Uterus (tissue), 4 donors: ENCODE results near the gene PPIH. TPM values are rescaled to one million over a fixed set of nuclear protein-coding genes. Genes with fewer than 3 reads are reported as not detected.
"Not testable (repeated sequence)": the region's sequence is repeated elsewhere in the genome, so short reads cannot be mapped to it uniquely, and the experiment has no call there.

ENCODE experiments used
- DNase-seq, 2 donors: peaks; one replicate each; pipeline ENCODE4 v3.0.0-alpha.2; 2019 to 2020
- H3K27ac ChIP-seq, 2 donors: fragments of 200-600 bp; sonication (generic); 1 replicate in 1 of 2; 2 replicates in 1 of 2; pipeline ENCODE4 v1.5.1; 2016 to 2018
- H3K27me3 ChIP-seq, 2 donors: fragments of 200-600 bp; sonication (generic); one replicate each; pipeline ENCODE4 v1.5.1; 2018 to 2019; ENCODE audit warnings: control low read depth in 1 of 2
- H3K36me3 ChIP-seq, 2 donors: fragments of 200-600 bp; sonication (generic); one replicate each; pipeline ENCODE4 v1.5.1; 2019; ENCODE audit warnings: control low read depth in 1 of 2
- H3K4me1 ChIP-seq, 2 donors: fragments of 200-600 bp; sonication (generic); one replicate each; pipeline ENCODE4 v1.5.1; 2018 to 2019; ENCODE audit warnings: control low read depth in 1 of 2
- H3K4me3 ChIP-seq, 2 donors: fragments of 200-600 bp; sonication (generic); 1 replicate in 1 of 2; 2 replicates in 1 of 2; pipeline ENCODE4 v1.5.1; 2018 to 2019; ENCODE audit warnings: mild to moderate bottlenecking in 1 of 2
- H3K9me3 ChIP-seq, 2 donors: fragments of 200-600 bp; sonication (generic); one replicate each; pipeline ENCODE4 v1.5.1; 2019; ENCODE audit warnings: control low read depth in 1 of 2
- POLR2A ChIP-seq, 2 donors: fragments of 450-650 bp; IDR thresholded peaks; one replicate each; pipeline ENCODE4 v1.6.1; 2016; ENCODE audit warnings: antibody characterized with exemption in 2 of 2, mild to moderate bottlenecking in 1 of 2, moderate library complexity in 1 of 2
- intact Hi-C: fragments of 100-400 bp; cut with DNase I; formaldehyde crosslinking; loops from one replicate; pipeline ENCODE4 v1.15.1; 2023; ENCODE audit warnings: low total_unique reads
- total RNA-seq, 4 donors: library from RNA; depleted of rRNA in 3 of 4; stranded (reverse); fragments of >200 nt in 3 of 4; gene quantifications; one replicate each; pipeline versions ENCODE4 v1.1.0 to v1.2.4, GENCODE V29; 2014 to 2023
- TF ChIP-seq, protein P1 (sequence below), 4 experiments: fragments of 200-600 bp in 2 of 4; fragments of 450-650 bp in 2 of 4; sonication (generic) in 2 of 4; IDR thresholded peaks; one replicate each; pipeline ENCODE4 v1.5.1; 2016 to 2019; ENCODE audit warnings: antibody characterized with exemption in 4 of 4, mild to moderate bottlenecking in 2 of 4, moderate library complexity in 1 of 4
- donor health status: DM: yes; HTN: yes; CAD: no.

Gene PPIH
- total RNA-seq, 4 donors from 2014 or later = 2.6 to 48.4 (median 36.3) TPM

- no peaks in the 10 kb centered on the region for H3K9me3 ChIP-seq
- DNase-seq = peak; percentile 97
- H3K36me3 ChIP-seq = no peaks in the 10 kb centered on the region
- H3K4me3 ChIP-seq = peak within 1 kb of the TSS; percentile 57 to 98
- H3K4me1 ChIP-seq = peaks cover 10 to 22% of the 10 kb centered on the region in 2 donors
- intact Hi-C loops = no loop called here
- no peaks in the 10 kb centered on the region for H3K27me3 ChIP-seq
- TF ChIP-seq POLR2A (IDR thresholded peaks at IDR 0.05) = peak; percentile 68 to 70
- TF ChIP-seq, protein P1, sequence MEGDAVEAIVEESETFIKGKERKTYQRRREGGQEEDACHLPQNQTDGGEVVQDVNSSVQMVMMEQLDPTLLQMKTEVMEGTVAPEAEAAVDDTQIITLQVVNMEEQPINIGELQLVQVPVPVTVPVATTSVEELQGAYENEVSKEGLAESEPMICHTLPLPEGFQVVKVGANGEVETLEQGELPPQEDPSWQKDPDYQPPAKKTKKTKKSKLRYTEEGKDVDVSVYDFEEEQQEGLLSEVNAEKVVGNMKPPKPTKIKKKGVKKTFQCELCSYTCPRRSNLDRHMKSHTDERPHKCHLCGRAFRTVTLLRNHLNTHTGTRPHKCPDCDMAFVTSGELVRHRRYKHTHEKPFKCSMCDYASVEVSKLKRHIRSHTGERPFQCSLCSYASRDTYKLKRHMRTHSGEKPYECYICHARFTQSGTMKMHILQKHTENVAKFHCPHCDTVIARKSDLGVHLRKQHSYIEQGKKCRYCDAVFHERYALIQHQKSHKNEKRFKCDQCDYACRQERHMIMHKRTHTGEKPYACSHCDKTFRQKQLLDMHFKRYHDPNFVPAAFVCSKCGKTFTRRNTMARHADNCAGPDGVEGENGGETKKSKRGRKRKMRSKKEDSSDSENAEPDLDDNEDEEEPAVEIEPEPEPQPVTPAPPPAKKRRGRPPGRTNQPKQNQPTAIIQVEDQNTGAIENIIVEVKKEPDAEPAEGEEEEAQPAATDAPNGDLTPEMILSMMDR (IDR thresholded peaks at IDR 0.05) = no peak
- peak within 1 kb of the TSS; percentile 94 to 95 for H3K27ac ChIP-seq
Measured at GRCh38 chr1:42681741-42682483, 23.7 kb downstream of the PPIH start, which contains the start of gene YBX1. TSS of gene YBX1 (plus strand) at chr1:42682418. CDS start at chr1:42682566, 148 bp downstream.

DNA sequence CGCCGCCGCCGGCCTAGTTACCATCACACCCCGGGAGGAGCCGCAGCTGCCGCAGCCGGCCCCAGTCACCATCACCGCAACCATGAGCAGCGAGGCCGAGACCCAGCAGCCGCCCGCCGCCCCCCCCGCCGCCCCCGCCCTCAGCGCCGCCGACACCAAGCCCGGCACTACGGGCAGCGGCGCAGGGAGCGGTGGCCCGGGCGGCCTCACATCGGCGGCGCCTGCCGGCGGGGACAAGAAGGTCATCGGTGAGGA lies 24.2 kb downstream of the PPIH start:
- intact Hi-C loops, H3K36me3 ChIP-seq, H3K27me3 ChIP-seq, DNase-seq, H3K9me3 ChIP-seq: not testable (repeated sequence)
- Histone ChIP-seq H3K4me3 (peak overlapping the region; percentile 57 to 98), H3K4me1 (peaks cover 10 to 22% of the 10 kb centered on the region in 2 donors), H3K27ac (peak overlapping the region; percentile 94 to 95)

- Histone ChIP-seq H3K4me3 (peak overlapping the region; percentile 57 to 98), H3K4me1 (peaks cover 10 to 22% of the 10 kb centered on the region in 2 donors), H3K27ac (peak overlapping the region; percentile 94 to 95), H3K9me3 (no peaks in the 10 kb centered on the region), H3K27me3 (no peaks in the 10 kb centered on the region), H3K36me3 (no peaks in the 10 kb centered on the region)
- intact Hi-C loops = no loop called here
- peak; percentile 51 to 62 for DNase-seq
- TF ChIP-seq, protein P1 (IDR thresholded peaks at IDR 0.05) = no peak
- TF ChIP-seq POLR2A (IDR thresholded peaks at IDR 0.05) = peak in 1 of 2 donors; percentile 28
Measured at GRCh38 chr1:42682739-42683531, 24.7 kb downstream of the PPIH start.

- no peak for TF ChIP-seq POLR2A (IDR thresholded peaks at IDR 0.05)
- TF ChIP-seq, protein P1 (IDR thresholded peaks at IDR 0.05) = no peak
- Histone ChIP-seq H3K4me3 (peak overlapping the region in 1 of 2 donors; percentile 57), H3K27ac (no peak overlapping the region), H3K27me3 (no peaks in the 10 kb centered on the region), H3K36me3 (no peaks in the 10 kb centered on the region), H3K4me1 (peaks cover 12 to 22% of the 10 kb centered on the region in 2 donors), H3K9me3 (no peaks in the 10 kb centered on the region)
- no peak for DNase-seq
- intact Hi-C loops = no loop called here
Measured at GRCh38 chr1:42684139-42684538, 25.9 kb downstream of the PPIH start.

GRCh38 chr1:42686418-42686817 lies 28.2 kb downstream of the PPIH start:
- intact Hi-C loops = no loop called here
- Histone ChIP-seq H3K4me1 (peaks cover 14 to 22% of the 10 kb centered on the region in 2 donors), H3K4me3 (no peak overlapping the region), H3K9me3 (no peaks in the 10 kb centered on the region), H3K27ac (no peak overlapping the region), H3K36me3 (no peaks in the 10 kb centered on the region), H3K27me3 (no peaks in the 10 kb centered on the region)
- no peak for TF ChIP-seq POLR2A (IDR thresholded peaks at IDR 0.05)
- TF ChIP-seq, protein P1 (IDR thresholded peaks at IDR 0.05) = no peak
- no peak for DNase-seq
